DOHH2 (cell line): ENCODE measurements around the gene NKTR.

ENCODE experiments used
- CTCF ChIP-seq: fragments of 200-600 bp; sonication (generic); IDR thresholded peaks from one replicate; pipeline ENCODE4 v1.5.1; 2014; ENCODE audit warnings: antibody characterized with exemption, mild to moderate bottlenecking, low read depth, low read length; ENCODE audit not compliant: poor library complexity, severe bottlenecking
- EZH2phosphoT487 ChIP-seq: fragments of 200-600 bp; sonication (generic); IDR thresholded peaks from 2 replicates; pipeline ENCODE4 v1.6.1; 2017; ENCODE audit warnings: borderline replicate concordance, mild to moderate bottlenecking, antibody characterized with exemption, low read length, moderate library complexity, mixed read lengths

GRCh38 chr3:42661593-42662022, 61.1 kb downstream of the NKTR start:
- TF ChIP-seq CTCF (no peak), EZH2phosphoT487 (no peak)
